SK-N-MC (cell line): ENCODE results near the gene PPP4R2.

Experiments used
- EZH2 ChIP-seq: fragments of 200-600 bp; sonication (generic); IDR thresholded peaks from one replicate; pipeline ENCODE4 v1.6.1; 2017; ENCODE audit warnings: antibody characterized with exemption
- FOXP2 ChIP-seq: optimal IDR thresholded peaks from 2 replicates; pipeline ENCODE3; 2011; ENCODE audit warnings: mild to moderate bottlenecking, moderate library complexity; ENCODE audit not compliant: insufficient read depth; ENCODE audit errors: extremely low read length, control extremely low read depth
- POLR2AphosphoS5 ChIP-seq: IDR thresholded peaks from 2 replicates; pipeline ENCODE4 v1.6.1; 2012; ENCODE audit warnings: mild to moderate bottlenecking, low read depth, low read length, borderline replicate concordance

DNA sequence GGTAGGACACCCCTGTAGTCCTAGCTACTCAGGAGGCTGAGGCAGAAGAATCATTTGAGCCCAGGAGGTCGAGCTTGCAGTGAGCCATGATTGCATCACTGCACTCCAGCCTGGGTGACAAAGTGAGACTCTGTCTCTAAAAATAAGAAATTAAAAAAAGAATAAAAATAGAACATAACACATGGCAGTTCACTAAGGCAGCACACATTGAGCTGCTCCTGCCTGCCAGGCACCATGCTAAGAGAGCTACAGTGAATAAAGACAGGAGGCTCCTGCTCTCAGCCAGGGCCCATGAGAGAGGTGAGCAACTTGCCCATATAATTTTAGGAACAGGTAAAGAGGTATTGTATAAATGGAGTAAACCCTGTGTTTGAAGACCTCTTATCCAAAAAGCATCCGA, 119.2 kb downstream of the PPP4R2 start:
- TF ChIP-seq EZH2 (no peak), POLR2AphosphoS5 (no peak), FOXP2 (no peak)
